K562 (cell line): ENCODE results near the gene ZNF154. TPM values are rescaled to one million over a fixed set of nuclear protein-coding genes. Genes with fewer than 3 reads are reported as not detected.

ENCODE experiments used
- ATAC-seq: fragments of 200-7000 bp; cut with Tn5 transposase; 3 replicates; pipeline ENCODE4 v1.9.1; 2020; ENCODE audit warnings: moderate library complexity
- BruUV-seq: library from RNA; stranded (reverse); fragments of 400-500 nt; replicated peaks from 2 replicates; lab custom pipeline; 2021; lab: Mats Ljungman, UMichigan
- CTCF ChIA-PET: fragments of 300-600 bp; formaldehyde crosslinking; extraction: SDS; loops from one replicate; lab custom pipeline; 2021; ENCODE audit warnings: low intra/inter-chr PET ratio; lab: Yijun Ruan, JAX
- POLR2A ChIA-PET: fragments of 300-600, 350-650 bp; sonication (Branson Sonifier 250); formaldehyde crosslinking; extraction: SDS; loops from one replicate; lab custom pipeline; 2021; ENCODE audit warnings: antibody characterized with exemption, inconsistent platforms; lab: Yijun Ruan, JAX
- DNase-seq, 4 experiments: peaks; one replicate each; pipeline versions ENCODE4 v3.0.0 to v3.0.0-alpha.2; 2011 to 2018; ENCODE audit warnings: low spot score in 3 of 4, mixed read lengths in 3 of 4; ENCODE audit errors: extremely low read depth in 1 of 4
- FAIRE-seq: peaks from 2 replicates; lab custom pipeline; 2011; peaks lifted over from hg19 to GRCh38; lab: Jason Lieb, UNC
- H2AFZ ChIP-seq: 2 replicates; pipeline ENCODE4 v1.6.0; 2011; ENCODE audit warnings: low read depth, low read length, control low read depth, inconsistent platforms
- H3K27ac ChIP-seq: fragments of 200-600 bp; 3 replicates; pipeline ENCODE4 v1.8.0; 2011; ENCODE audit warnings: low read depth, mild to moderate bottlenecking, control low read depth, inconsistent platforms, low read length, moderate library complexity, mixed read lengths; ENCODE audit errors: extremely low read depth
- H3K27me3 ChIP-seq, 2 experiments: fragments of 300-600 bp in 1 of 2; 2 replicates in 1 of 2; 3 replicates in 1 of 2; pipeline versions ENCODE4 v1.6.0 to v1.8.0; 2011; ENCODE audit warnings: inconsistent platforms in 2 of 2, low read length in 2 of 2, mild to moderate bottlenecking in 1 of 2, mixed read lengths in 1 of 2, moderate library complexity in 1 of 2; ENCODE audit not compliant: control insufficient read depth in 2 of 2, insufficient read depth in 2 of 2
- H3K36me3 ChIP-seq: fragments of 300-600 bp; 3 replicates; pipeline ENCODE4 v1.8.0; 2011; ENCODE audit warnings: mild to moderate bottlenecking, low read length, inconsistent platforms; ENCODE audit not compliant: control insufficient read depth, insufficient read depth
- H3K4me1 ChIP-seq, 2 experiments: fragments of 200-600 bp in 1 of 2; replicated peaks in 1 of 2; 2 replicates in 1 of 2; 3 replicates in 1 of 2; pipeline versions ENCODE4 v1.5.1 to v1.8.0; 2011; ENCODE audit warnings: inconsistent platforms in 2 of 2, low read length in 2 of 2, mild to moderate bottlenecking in 1 of 2, mixed read lengths in 1 of 2, moderate library complexity in 1 of 2; ENCODE audit not compliant: control insufficient read depth in 2 of 2, insufficient read depth in 2 of 2
- H3K4me2 ChIP-seq: 2 replicates; pipeline ENCODE4 v1.6.1; 2011; ENCODE audit warnings: low read length, control low read depth, inconsistent platforms, mixed read lengths; ENCODE audit not compliant: insufficient read depth
- H3K4me3 ChIP-seq: fragments of 200-600 bp; sonication (generic), shearing (Covaris generic); 2 replicates; pipeline ENCODE4 v1.5.1; 2016; ENCODE audit warnings: control low read depth, inconsistent platforms
- H3K79me2 ChIP-seq: fragments of 200-600 bp; 3 replicates; pipeline ENCODE4 v1.8.0; 2011; ENCODE audit warnings: low read length, inconsistent platforms; ENCODE audit not compliant: control insufficient read depth, insufficient read depth
- H3K9ac ChIP-seq, 2 experiments: 2 replicates each; pipeline versions ENCODE4 v1.6.0 to v1.6.1; 2011; ENCODE audit warnings: low read depth in 2 of 2, low read length in 2 of 2, control low read depth in 1 of 2, inconsistent platforms in 1 of 2, mild to moderate bottlenecking in 1 of 2, mixed read lengths in 1 of 2; ENCODE audit not compliant: insufficient read depth in 1 of 2
- H3K9me1 ChIP-seq: one replicate; pipeline ENCODE4 v1.6.0; 2011; ENCODE audit warnings: inconsistent platforms, mild to moderate bottlenecking, low read length, moderate library complexity; ENCODE audit not compliant: control insufficient read depth, insufficient read depth
- H3K9me3 ChIP-seq: replicated peaks from 2 replicates; pipeline ENCODE4 v1.5.1; 2011; ENCODE audit warnings: low read depth, low read length, inconsistent platforms; ENCODE audit not compliant: control insufficient read depth, insufficient read depth
- H4K20me1 ChIP-seq: replicated peaks from 2 replicates; pipeline ENCODE4 v1.6.1; 2011; ENCODE audit warnings: low read length, inconsistent platforms, mixed read lengths; ENCODE audit not compliant: control insufficient read depth, insufficient read depth
- C11orf30 ChIP-seq: fragments of 450-650 bp; IDR thresholded peaks from 2 replicates; pipeline ENCODE4 v1.6.1; 2016; ENCODE audit warnings: low read depth, mild to moderate bottlenecking
- MAFG ChIP-seq: fragments of 450-650 bp; conservative IDR thresholded peaks from 2 replicates; pipeline ENCODE4 v1.6.1; 2016; ENCODE audit warnings: missing genetic modification characterization, missing compliant biosample characterization
- PHF8 ChIP-seq: fragments of 200-600 bp; sonication (generic); IDR thresholded peaks from 2 replicates; pipeline ENCODE4 v1.6.1; 2012; ENCODE audit warnings: mixed run types, mild to moderate bottlenecking, inconsistent platforms, low read length, moderate library complexity, borderline replicate concordance
- SMAD4 ChIP-seq: fragments of 250-450 bp; sonication (Bioruptor Pico); conservative IDR thresholded peaks from 2 replicates; pipeline ENCODE4 v1.8.0; 2021; ENCODE audit warnings: inconsistent platforms, mild to moderate bottlenecking, moderate library complexity
- THRB ChIP-seq: fragments of 450-650 bp; formaldehyde crosslinking; conservative IDR thresholded peaks from 2 replicates; pipeline ENCODE4 v1.4.0; 2022; ENCODE audit warnings: mild to moderate bottlenecking, missing genetic modification characterization
- ZBTB1 ChIP-seq: sonication (generic); formaldehyde crosslinking; IDR thresholded peaks from 2 replicates; pipeline ENCODE4 v1.8.1; 2023; ENCODE audit warnings: missing genetic modification reagents, low read depth, mild to moderate bottlenecking, borderline replicate concordance
- ZNF316 ChIP-seq: fragments of 450-650 bp; IDR thresholded peaks from 2 replicates; pipeline ENCODE4 v1.6.1; 2016
- WGBS: fragments of 100-300 bp; shearing (Covaris generic); methylation state at CpG from one replicate; pipeline ENCODE4 v1.1.6; 2016; ENCODE audit warnings: low coverage, mixed read lengths; ENCODE audit not compliant: insufficient coverage; ENCODE audit errors: missing lambda C conversion rate; 5-methylcytosine and 5-hydroxymethylcytosine counted together
- in situ Hi-C: fragments of 300-500 bp; cut with MboI; formaldehyde crosslinking; loops from 4 replicates; pipeline ENCODE4 v1.15.0; 2018; ENCODE audit warnings: inconsistent platforms, mixed read lengths
- intact Hi-C: fragments of 100-400 bp; cut with micrococcal nuclease; formaldehyde crosslinking; loops from 2 replicates; pipeline ENCODE4 v1.14.2; 2022
- polyA plus RNA-seq, 8 experiments: library from polyadenylated mRNA; depleted of rRNA in 4 of 8; stranded (reverse) in 5 of 8; unstranded in 3 of 8; fragments of >200 nt; fragmentation: Nextera tagmentation in 2 of 8; fragmentation: Illumina TruSeq in 1 of 8; extraction: Ambion mirVana in 2 of 8; extraction: Trizol in 1 of 8; gene quantifications; 2 replicates each; pipeline versions ENCODE4 v1.2.1 to v1.2.3, GENCODE V29; 2011 to 2014; ENCODE audit warnings: inconsistent platforms in 1 of 8, missing spikeins in 1 of 8
- total RNA-seq, 7 experiments: library from RNA; depleted of rRNA in 6 of 7; stranded (reverse); fragments of >200 nt in 6 of 7; fragmentation: Illumina TruSeq in 2 of 7; extraction: Trizol in 2 of 7; gene quantifications; 2 replicates each; pipeline versions ENCODE4 v1.2.1 to v1.2.3, GENCODE V29; 2011 to 2021; ENCODE audit warnings: low replicate concordance in 1 of 7
- TF ChIP-seq, protein P1 (sequence below): conservative IDR thresholded peaks from 2 replicates; pipeline ENCODE4 v1.6.1; 2011; ENCODE audit warnings: low read depth, mild to moderate bottlenecking, low read length; ENCODE audit not compliant: control insufficient read depth
- TF ChIP-seq, protein P2 (sequence below): sonication (generic); formaldehyde crosslinking; IDR thresholded peaks from 2 replicates; pipeline ENCODE4 v1.8.0; 2022; ENCODE audit warnings: missing genetic modification reagents, mild to moderate bottlenecking, borderline replicate concordance

Gene ZNF154
- total and polyA plus RNA-seq, 9 of the 15 experiments (the other 6 are each of a cell fraction or from before 2014, with no cell fraction given) = 0.06 to 0.11 (median 0.07) TPM; not detected in 6

DNA sequence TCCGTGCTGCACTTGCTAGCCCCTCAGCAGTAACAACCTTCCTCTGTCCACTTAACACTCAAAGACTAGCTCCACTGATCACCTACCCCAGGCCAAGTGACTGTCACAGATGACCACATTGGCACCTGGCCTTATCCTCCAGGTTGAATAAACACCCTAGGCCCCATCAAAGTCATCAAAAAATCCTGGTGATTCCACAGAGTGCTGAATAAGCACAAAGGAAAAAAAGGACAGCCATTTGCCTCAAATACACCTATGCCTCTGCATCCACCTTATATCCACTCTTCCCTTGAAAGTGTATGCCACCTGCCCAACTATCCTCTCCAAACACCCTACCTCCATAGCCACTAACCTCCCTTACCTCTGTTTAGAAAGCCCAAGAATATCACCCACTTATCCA lies 2.7 kb downstream of the ZNF154 start:
- Histone ChIP-seq H3K4me3 (no peak overlapping the region), H3K27ac (no peak overlapping the region), H3K4me2 (no peak overlapping the region), H3K9me3 (peaks cover 8% of the 10 kb centered on the region), H3K27me3 (no peaks in the 10 kb centered on the region), H2AFZ (no peak overlapping the region), H3K36me3 (no peaks in the 10 kb centered on the region), H3K9ac (no peak overlapping the region), H3K79me2 (no peaks in the 10 kb centered on the region; the same call in 2 of the 3 replicates), H3K4me1 (peaks cover 0 to 6% of the 10 kb centered on the region in 2 experiments; a peak in 2 of 5 replicates), H3K9me1 (no peaks in the 10 kb centered on the region), H4K20me1 (no peaks in the 10 kb centered on the region)
- TF ChIP-seq ZNF316 = peak; percentile 55
- no peak for TF ChIP-seq THRB (CRISPR knock-in tag)
- 0 out of 2 replicates have a peak, but pooled peaks have one; percentile 7 for TF ChIP-seq MAFG (tag)
- TF ChIP-seq ZBTB1 (CRISPR knock-in tag) = no peak
- peak; percentile 26; the same call in 1 of the 2 replicates for TF ChIP-seq C11orf30
- TF ChIP-seq, protein P1, sequence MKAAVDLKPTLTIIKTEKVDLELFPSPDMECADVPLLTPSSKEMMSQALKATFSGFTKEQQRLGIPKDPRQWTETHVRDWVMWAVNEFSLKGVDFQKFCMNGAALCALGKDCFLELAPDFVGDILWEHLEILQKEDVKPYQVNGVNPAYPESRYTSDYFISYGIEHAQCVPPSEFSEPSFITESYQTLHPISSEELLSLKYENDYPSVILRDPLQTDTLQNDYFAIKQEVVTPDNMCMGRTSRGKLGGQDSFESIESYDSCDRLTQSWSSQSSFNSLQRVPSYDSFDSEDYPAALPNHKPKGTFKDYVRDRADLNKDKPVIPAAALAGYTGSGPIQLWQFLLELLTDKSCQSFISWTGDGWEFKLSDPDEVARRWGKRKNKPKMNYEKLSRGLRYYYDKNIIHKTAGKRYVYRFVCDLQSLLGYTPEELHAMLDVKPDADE = no peak
- no peak for TF ChIP-seq PHF8
- TF ChIP-seq SMAD4 = no peak
- TF ChIP-seq, protein P2, sequence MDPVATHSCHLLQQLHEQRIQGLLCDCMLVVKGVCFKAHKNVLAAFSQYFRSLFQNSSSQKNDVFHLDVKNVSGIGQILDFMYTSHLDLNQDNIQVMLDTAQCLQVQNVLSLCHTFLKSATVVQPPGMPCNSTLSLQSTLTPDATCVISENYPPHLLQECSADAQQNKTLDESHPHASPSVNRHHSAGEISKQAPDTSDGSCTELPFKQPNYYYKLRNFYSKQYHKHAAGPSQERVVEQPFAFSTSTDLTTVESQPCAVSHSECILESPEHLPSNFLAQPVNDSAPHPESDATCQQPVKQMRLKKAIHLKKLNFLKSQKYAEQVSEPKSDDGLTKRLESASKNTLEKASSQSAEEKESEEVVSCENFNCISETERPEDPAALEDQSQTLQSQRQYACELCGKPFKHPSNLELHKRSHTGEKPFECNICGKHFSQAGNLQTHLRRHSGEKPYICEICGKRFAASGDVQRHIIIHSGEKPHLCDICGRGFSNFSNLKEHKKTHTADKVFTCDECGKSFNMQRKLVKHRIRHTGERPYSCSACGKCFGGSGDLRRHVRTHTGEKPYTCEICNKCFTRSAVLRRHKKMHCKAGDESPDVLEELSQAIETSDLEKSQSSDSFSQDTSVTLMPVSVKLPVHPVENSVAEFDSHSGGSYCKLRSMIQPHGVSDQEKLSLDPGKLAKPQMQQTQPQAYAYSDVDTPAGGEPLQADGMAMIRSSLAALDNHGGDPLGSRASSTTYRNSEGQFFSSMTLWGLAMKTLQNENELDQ (CRISPR knock-in tag) = no peak
- intact Hi-C loops = no loop called here
- DNase-seq = no peak
- no TSS peak for BruUV-seq
- FAIRE-seq = no peak
- POLR2A ChIA-PET = no interaction called here
- WGBS = 17% methylated on average over 1 of the region's 1 CpG
- in situ Hi-C loops = no loop called here
- ATAC-seq = no peak
- CTCF ChIA-PET = no interaction called here
